GM12878 (cell line): Measurements from ENCODE around the gene PCSK6. TPM values are rescaled to one million over a fixed set of nuclear protein-coding genes. Genes with fewer than 3 reads are reported as not detected.

Experiments
- ATAC-seq: fragments of 200-7000 bp; cut with Tn5 transposase; 3 replicates; pipeline ENCODE4 v1.9.1; 2020; ENCODE audit warnings: mild to moderate bottlenecking, moderate library complexity
- BruUV-seq: library from RNA; stranded (reverse); fragments of 400-500 nt; replicated peaks from 2 replicates; lab custom pipeline; 2021; lab: Mats Ljungman, UMichigan
- CTCF ChIA-PET: fragments of 300-600 bp; sonication (Branson Sonifier 250); formaldehyde crosslinking; extraction: SDS; loops from one replicate; lab custom pipeline; 2021; ENCODE audit warnings: inconsistent platforms; lab: Yijun Ruan, JAX
- POLR2A ChIA-PET: fragments of 350-600 bp; formaldehyde crosslinking; extraction: SDS; loops from one replicate; lab custom pipeline; 2021; ENCODE audit warnings: inconsistent platforms; lab: Charles Lee
- RAD21 ChIA-PET: fragments of 300-600 bp; sonication (Branson Sonifier 250); formaldehyde crosslinking; loops from one replicate; lab custom pipeline; 2023; ENCODE audit warnings: antibody characterized with exemption; ENCODE audit not compliant: unreplicated experiment; lab: Charles Lee
- SMC1A ChIA-PET: fragments of 300-600 bp; sonication (Branson Sonifier 250); formaldehyde crosslinking; loops from one replicate; lab custom pipeline; 2023; ENCODE audit not compliant: unreplicated experiment, uncharacterized antibody; lab: Charles Lee
- DNase-seq: peaks from one replicate; pipeline ENCODE4 v3.0.0-alpha.2; 2011; ENCODE audit warnings: low read depth, low spot score
- FAIRE-seq: peaks from 3 replicates; lab custom pipeline; 2011; peaks lifted over from hg19 to GRCh38; lab: Jason Lieb, UNC
- H2AFZ ChIP-seq: 2 replicates; pipeline ENCODE4 v1.6.0; 2011; ENCODE audit warnings: low read depth, low read length, control low read depth; ENCODE audit not compliant: control insufficient read depth
- H3K27ac ChIP-seq: 2 replicates; pipeline ENCODE4 v1.5.1; 2011; ENCODE audit warnings: control low read depth; ENCODE audit not compliant: control insufficient read depth, insufficient read depth
- H3K27me3 ChIP-seq, 2 experiments: replicated peaks in 1 of 2; 2 replicates each; pipeline versions ENCODE4 v1.6.0 to v1.6.1; 2011; ENCODE audit warnings: low read length in 1 of 2; ENCODE audit not compliant: control insufficient read depth in 2 of 2, insufficient read depth in 2 of 2
- H3K36me3 ChIP-seq, 2 experiments: 2 replicates each; pipeline ENCODE4 v1.5.1; 2011; ENCODE audit warnings: low read length in 1 of 2; ENCODE audit not compliant: control insufficient read depth in 2 of 2, insufficient read depth in 2 of 2
- H3K4me1 ChIP-seq: 2 replicates; pipeline ENCODE4 v1.6.1; 2011; ENCODE audit warnings: mild to moderate bottlenecking, low read length, moderate library complexity, mixed read lengths; ENCODE audit not compliant: control insufficient read depth, insufficient read depth
- H3K4me2 ChIP-seq: 2 replicates; pipeline ENCODE4 v1.6.0; 2011; ENCODE audit warnings: control low read depth; ENCODE audit not compliant: control insufficient read depth, insufficient read depth
- H3K4me3 ChIP-seq: fragments of 200-600 bp; sonication (generic); 2 replicates; pipeline ENCODE4 v1.5.1; 2016
- H3K79me2 ChIP-seq: 2 replicates; pipeline ENCODE4 v1.6.0; 2011; ENCODE audit warnings: low read length; ENCODE audit not compliant: control insufficient read depth, insufficient read depth
- H3K9ac ChIP-seq: 2 replicates; pipeline ENCODE4 v1.8.0; 2011; ENCODE audit warnings: low read length, control low read depth, mixed read lengths; ENCODE audit not compliant: control insufficient read depth, insufficient read depth
- H3K9me3 ChIP-seq: replicated peaks from 3 replicates; pipeline ENCODE4 v1.5.1; 2011; ENCODE audit warnings: mild to moderate bottlenecking, low read length; ENCODE audit not compliant: control insufficient read depth, insufficient read depth
- H4K20me1 ChIP-seq: 2 replicates; pipeline ENCODE4 v1.6.0; 2011; ENCODE audit not compliant: control insufficient read depth, insufficient read depth
- BACH1 ChIP-seq: fragments of 450-650 bp; IDR thresholded peaks from 2 replicates; pipeline ENCODE4 v1.6.1; 2017; ENCODE audit warnings: mild to moderate bottlenecking, borderline replicate concordance
- CBFB ChIP-seq: IDR thresholded peaks from 2 replicates; pipeline ENCODE4 v1.6.1; 2016; ENCODE audit warnings: antibody characterized with exemption, low read depth
- EED ChIP-seq: sonication (generic); IDR thresholded peaks from 2 replicates; pipeline ENCODE4 v1.6.1; 2016; ENCODE audit warnings: antibody characterized with exemption, low read depth
- EZH2 ChIP-seq: IDR thresholded peaks from 2 replicates; pipeline ENCODE4 v1.6.1; 2012; ENCODE audit warnings: low read depth, mild to moderate bottlenecking, control low read depth, inconsistent platforms, low read length, borderline replicate concordance; ENCODE audit not compliant: control insufficient read depth
- IKZF1 ChIP-seq: fragments of 450-650 bp; conservative IDR thresholded peaks from 2 replicates; pipeline ENCODE4 v1.6.1; 2017; ENCODE audit warnings: antibody characterized with exemption, mild to moderate bottlenecking
- NR2C1 ChIP-seq: fragments of 450-650 bp; IDR thresholded peaks from 2 replicates; pipeline ENCODE4 v1.6.1; 2017; ENCODE audit warnings: antibody characterized with exemption, mild to moderate bottlenecking, moderate library complexity
- NR2C2 ChIP-seq: IDR thresholded peaks from 2 replicates; pipeline ENCODE4 v1.6.1; 2011; ENCODE audit warnings: borderline replicate concordance, low read depth; ENCODE audit not compliant: control insufficient read depth, insufficient read length
- PAX5 ChIP-seq: IDR thresholded peaks from 2 replicates; pipeline ENCODE4 v1.6.1; 2011; ENCODE audit warnings: low read depth, low read length, borderline replicate concordance
- SRF ChIP-seq, 2 experiments: IDR thresholded peaks; 2 replicates each; pipeline ENCODE4 v1.6.1; 2011; ENCODE audit warnings: low read depth in 2 of 2, low read length in 2 of 2, mild to moderate bottlenecking in 1 of 2, moderate library complexity in 1 of 2
- USF2 ChIP-seq: IDR thresholded peaks from 2 replicates; pipeline ENCODE4 v1.6.1; 2011; ENCODE audit warnings: low read depth, low read length, improper control_type of control experiment, borderline replicate concordance
- ZBTB4 ChIP-seq: fragments of 450-650 bp; formaldehyde crosslinking; IDR thresholded peaks from 2 replicates; pipeline ENCODE4 v1.4.0; 2022; ENCODE audit warnings: mild to moderate bottlenecking, moderate library complexity
- ZNF207 ChIP-seq: fragments of 450-650 bp; IDR thresholded peaks from 2 replicates; pipeline ENCODE4 v1.6.1; 2014; ENCODE audit warnings: antibody characterized with exemption, mild to moderate bottlenecking, borderline replicate concordance
- WGBS: methylation state at CpG from one replicate; pipeline ENCODE4 v1.1.6; 2016; ENCODE audit warnings: low lambda C conversion rate; ENCODE audit not compliant: insufficient replicate concordance, insufficient coverage; ENCODE audit errors: missing lambda C conversion rate; 5-methylcytosine and 5-hydroxymethylcytosine counted together
- in situ Hi-C: fragments of 300-500 bp; cut with MboI; formaldehyde crosslinking; loops from 9 replicates; pipeline ENCODE4 v1.14.3; 2018; ENCODE audit warnings: mixed read lengths
- intact Hi-C: fragments of 100-400 bp; cut with micrococcal nuclease; formaldehyde crosslinking; loops from one replicate; pipeline ENCODE4 v1.14.2; 2022; ENCODE audit not compliant: unreplicated experiment
- polyA plus RNA-seq, 11 experiments: library from polyadenylated mRNA; depleted of rRNA in 4 of 11; unstranded in 6 of 11; stranded (reverse) in 5 of 11; fragments of >200 nt; fragmentation: Nextera tagmentation in 4 of 11; fragmentation: Illumina TruSeq in 1 of 11; extraction: Ambion mirVana in 4 of 11; extraction: Trizol in 1 of 11; gene quantifications; 1 replicate in 1 of 11; 2 replicates in 10 of 11; pipeline versions ENCODE4 v1.2.1 to v1.2.3, GENCODE V29; 2011 to 2016; ENCODE audit warnings: inconsistent platforms in 2 of 11, missing spikeins in 2 of 11, low read depth in 1 of 11
- total RNA-seq, 4 experiments: library from RNA; depleted of rRNA in 3 of 4; stranded (reverse); fragments of >200 nt in 3 of 4; fragmentation: Illumina TruSeq in 1 of 4; extraction: Trizol in 1 of 4; gene quantifications; 2 replicates each; pipeline versions ENCODE4 v1.2.1 to v1.2.3, GENCODE V29; 2013 to 2021

Gene PCSK6
- total and polyA plus RNA-seq, 10 of the 15 experiments (the other 5 are each of a cell fraction or from before 2014, with no cell fraction given): 0.19 to 0.67 (median 0.25) TPM; not detected in 4

DNA sequence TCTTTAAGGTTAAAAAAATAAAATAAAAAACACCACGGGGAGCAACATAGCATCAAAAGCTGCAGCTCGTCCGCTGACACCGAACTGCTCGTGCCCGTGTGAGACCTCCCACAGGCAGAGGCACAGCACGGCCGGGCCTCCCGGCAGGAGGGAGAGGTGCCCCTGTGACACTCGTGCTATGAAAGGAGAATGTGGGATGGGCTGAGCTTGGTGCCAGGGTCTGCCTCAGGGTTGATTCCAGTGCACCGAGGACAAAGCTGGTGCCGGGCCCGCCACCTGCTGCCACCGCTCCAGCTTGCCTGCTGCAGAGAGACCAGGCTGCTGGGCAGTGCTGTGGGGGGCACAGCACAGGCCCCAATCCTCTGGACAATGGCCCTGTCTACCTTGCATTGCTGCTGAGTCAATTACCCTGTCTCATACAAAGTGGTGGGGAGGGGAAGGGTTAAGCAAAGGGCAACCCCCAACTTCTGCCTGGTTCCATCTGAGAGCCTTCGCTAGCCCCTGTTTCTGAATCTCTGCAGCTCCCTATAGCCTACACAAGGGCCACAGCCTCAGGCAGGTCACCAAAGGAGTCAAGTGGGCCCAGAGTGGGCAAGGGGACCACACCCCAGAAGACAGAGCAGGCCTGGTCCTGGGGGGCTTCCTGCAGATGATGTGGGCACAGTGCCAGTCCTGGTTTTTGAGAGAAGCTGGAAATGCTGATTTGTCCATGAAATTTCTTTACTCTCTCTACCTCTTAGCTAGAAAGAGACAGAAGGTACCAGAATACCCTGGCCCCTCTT is 120.5 kb downstream of the PCSK6 start:
- Histone ChIP-seq H3K4me3 (no peak overlapping the region), H3K9ac (no peak overlapping the region), H2AFZ (no peak overlapping the region), H3K4me2 (no peak overlapping the region), H3K79me2 (no peaks in the 10 kb centered on the region), H3K27ac (no peak overlapping the region), H3K4me1 (no peaks in the 10 kb centered on the region), H3K27me3 (peaks cover 0 to 1% of the 10 kb centered on the region in 2 experiments; a peak in 3 of 4 replicates), H3K9me3 (no peaks in the 10 kb centered on the region), H4K20me1 (no peaks in the 10 kb centered on the region), H3K36me3 (no peaks in the 10 kb centered on the region)
- POLR2A ChIA-PET: no interaction called here
- RAD21 ChIA-PET: no interaction called here
- TF ChIP-seq BACH1: no peak
- no peak for TF ChIP-seq ZBTB4
- TF ChIP-seq ZNF207: no peak
- TF ChIP-seq SRF (IDR thresholded peaks at IDR 0.05; ENCODE audit: low read depth in 2 of 2, low read length in 2 of 2): no peak
- TF ChIP-seq EED: no peak
- TF ChIP-seq NR2C1: no peak
- TF ChIP-seq EZH2: no peak
- TF ChIP-seq USF2: no peak
- TF ChIP-seq PAX5: no peak
- no peak for TF ChIP-seq NR2C2
- no peak for TF ChIP-seq IKZF1
- no peak for TF ChIP-seq CBFB
- CTCF ChIA-PET: interaction anchor here (0.6 kb wide), 1 partner anchor 231 kb away, joined by 3 read pairs; no protein-coding TSS in a partner anchor
- DNase-seq: no peak
- intact Hi-C loops (no loop called here), in situ Hi-C loops (no loop called here)
- no peak for ATAC-seq
- FAIRE-seq: no peak
- SMC1A ChIA-PET: no interaction called here
- no TSS peak for BruUV-seq
- 58% methylated on average over 15 of the region's 15 CpGs for WGBS
